ENCODE results near the gene CCDC88B. TPM values are rescaled to one million over a fixed set of nuclear protein-coding genes. Genes with fewer than 3 reads are reported as not detected.

The CCDC88B gene, protein sequence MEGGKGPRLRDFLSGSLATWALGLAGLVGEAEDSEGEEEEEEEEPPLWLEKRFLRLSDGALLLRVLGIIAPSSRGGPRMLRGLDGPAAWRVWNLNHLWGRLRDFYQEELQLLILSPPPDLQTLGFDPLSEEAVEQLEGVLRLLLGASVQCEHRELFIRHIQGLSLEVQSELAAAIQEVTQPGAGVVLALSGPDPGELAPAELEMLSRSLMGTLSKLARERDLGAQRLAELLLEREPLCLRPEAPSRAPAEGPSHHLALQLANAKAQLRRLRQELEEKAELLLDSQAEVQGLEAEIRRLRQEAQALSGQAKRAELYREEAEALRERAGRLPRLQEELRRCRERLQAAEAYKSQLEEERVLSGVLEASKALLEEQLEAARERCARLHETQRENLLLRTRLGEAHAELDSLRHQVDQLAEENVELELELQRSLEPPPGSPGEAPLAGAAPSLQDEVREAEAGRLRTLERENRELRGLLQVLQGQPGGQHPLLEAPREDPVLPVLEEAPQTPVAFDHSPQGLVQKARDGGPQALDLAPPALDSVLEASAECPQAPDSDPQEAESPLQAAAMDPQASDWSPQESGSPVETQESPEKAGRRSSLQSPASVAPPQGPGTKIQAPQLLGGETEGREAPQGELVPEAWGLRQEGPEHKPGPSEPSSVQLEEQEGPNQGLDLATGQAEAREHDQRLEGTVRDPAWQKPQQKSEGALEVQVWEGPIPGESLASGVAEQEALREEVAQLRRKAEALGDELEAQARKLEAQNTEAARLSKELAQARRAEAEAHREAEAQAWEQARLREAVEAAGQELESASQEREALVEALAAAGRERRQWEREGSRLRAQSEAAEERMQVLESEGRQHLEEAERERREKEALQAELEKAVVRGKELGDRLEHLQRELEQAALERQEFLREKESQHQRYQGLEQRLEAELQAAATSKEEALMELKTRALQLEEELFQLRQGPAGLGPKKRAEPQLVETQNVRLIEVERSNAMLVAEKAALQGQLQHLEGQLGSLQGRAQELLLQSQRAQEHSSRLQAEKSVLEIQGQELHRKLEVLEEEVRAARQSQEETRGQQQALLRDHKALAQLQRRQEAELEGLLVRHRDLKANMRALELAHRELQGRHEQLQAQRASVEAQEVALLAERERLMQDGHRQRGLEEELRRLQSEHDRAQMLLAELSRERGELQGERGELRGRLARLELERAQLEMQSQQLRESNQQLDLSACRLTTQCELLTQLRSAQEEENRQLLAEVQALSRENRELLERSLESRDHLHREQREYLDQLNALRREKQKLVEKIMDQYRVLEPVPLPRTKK (N-terminal part only)
- total RNA-seq = 4.5 TPM

DNA sequence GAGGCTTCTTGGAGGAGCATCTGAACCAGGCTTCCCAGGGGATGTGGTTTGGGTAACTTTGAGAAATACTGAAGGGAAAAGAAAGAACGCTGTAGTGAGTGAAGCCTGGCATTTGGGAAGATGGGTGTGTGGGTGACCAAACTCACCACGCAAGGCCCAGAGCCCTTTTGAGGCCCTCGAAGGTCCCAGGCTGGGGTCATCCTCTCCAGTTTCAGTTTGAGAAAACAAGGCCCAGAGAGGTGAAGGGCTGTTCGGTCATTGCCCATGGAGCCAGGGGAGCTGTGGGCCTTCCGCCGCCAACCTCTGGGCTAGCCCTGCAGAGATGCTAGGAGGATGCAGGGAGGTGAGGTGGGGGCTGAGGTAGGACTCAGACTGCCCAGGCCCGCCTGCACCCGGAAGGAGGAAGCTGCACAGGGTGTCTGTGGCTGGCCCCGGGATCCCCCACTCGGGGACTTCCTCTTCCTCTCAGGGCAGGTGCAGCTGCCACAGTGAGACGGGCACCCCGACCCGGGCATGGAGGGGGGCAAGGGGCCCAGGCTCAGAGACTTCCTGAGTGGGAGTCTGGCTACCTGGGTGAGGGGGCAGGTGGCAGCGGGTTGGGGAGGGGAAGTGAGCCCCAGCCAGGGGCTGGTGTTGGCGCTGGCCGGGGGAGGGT is at the start of gene CCDC88B:
CCDC88B (plus strand) TSS at position 451 of the 655 bp plus-strand sequence; CDS start at position 514, 63 bp downstream.
- ATAC-seq = peak; percentile 13

DNA sequence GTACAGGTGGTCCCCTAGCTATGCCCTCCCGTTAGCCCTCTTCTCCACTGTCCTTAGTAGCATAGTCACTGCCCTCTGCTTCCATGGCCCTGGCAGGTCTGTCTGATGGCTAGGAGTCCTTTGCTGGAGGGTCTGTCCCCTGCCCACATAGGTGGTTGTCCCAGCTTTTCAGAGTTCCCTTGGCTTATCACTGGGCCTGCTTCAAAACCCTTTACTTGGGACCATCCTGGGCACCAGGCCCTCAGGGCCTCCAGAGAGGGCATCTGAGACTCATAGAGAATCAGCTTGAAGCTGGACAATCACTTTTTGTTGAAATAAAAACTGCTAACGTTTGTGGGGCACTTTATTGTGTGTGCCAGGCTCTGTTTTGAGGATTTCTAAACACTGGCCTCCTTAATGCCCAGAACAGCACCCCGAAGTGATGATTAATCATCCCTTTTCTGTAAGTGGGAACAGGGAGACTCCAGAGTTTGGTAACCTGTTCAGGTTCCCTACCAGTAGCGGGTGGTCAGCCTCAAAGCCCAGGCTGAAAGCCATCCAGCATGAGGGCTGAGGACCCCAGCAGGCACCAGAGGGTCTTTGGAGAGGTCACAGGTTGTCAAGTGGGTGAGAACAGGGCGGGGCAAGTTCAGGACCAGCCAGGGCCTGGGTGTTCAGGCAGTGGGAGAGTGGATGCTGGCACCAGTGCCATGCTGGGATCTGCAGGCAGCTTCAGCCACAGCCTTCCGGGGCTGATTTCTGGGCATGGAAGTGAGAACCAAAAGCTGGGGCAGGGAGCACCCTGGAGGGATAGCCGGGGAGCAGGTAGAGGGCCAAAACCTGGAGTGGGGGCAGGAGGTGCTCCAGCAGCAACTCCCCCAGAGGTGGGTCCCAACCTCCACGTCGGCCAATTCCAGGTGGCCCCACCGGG is 49.4 kb upstream of the CCDC88B start:
- no peak for ATAC-seq

DNA sequence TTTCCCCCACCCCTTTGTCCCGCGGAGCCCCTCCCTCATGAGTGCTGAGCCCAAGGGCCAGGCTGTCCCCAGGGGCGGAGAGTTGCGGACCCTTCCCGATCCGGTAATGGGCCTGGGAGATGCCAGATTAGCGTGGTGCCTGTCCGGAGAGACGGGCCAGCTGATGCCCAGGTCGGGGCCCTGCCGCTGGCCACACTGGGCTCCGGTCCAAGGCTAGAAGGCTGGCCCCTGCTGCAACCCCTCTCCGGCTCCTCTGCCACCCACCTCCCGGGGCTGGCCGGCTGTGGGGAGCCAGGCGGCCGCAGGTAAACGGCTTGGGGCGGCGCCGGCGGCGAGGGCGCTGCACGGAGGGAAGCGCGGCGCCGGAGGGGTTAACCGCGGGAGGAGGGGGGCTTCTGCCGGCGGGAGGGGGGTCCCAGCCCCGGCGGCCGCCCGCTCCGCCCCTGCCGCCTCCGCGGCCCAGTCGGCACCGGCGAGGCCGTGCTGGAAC is 48.7 kb upstream of the CCDC88B start, which contains the start of gene KCNK4:
KCNK4 (plus strand) TSS at position 41 of the 490 bp plus-strand sequence. CDS start 1,717 bp downstream, outside the sequence.
- no peak for ATAC-seq

DNA sequence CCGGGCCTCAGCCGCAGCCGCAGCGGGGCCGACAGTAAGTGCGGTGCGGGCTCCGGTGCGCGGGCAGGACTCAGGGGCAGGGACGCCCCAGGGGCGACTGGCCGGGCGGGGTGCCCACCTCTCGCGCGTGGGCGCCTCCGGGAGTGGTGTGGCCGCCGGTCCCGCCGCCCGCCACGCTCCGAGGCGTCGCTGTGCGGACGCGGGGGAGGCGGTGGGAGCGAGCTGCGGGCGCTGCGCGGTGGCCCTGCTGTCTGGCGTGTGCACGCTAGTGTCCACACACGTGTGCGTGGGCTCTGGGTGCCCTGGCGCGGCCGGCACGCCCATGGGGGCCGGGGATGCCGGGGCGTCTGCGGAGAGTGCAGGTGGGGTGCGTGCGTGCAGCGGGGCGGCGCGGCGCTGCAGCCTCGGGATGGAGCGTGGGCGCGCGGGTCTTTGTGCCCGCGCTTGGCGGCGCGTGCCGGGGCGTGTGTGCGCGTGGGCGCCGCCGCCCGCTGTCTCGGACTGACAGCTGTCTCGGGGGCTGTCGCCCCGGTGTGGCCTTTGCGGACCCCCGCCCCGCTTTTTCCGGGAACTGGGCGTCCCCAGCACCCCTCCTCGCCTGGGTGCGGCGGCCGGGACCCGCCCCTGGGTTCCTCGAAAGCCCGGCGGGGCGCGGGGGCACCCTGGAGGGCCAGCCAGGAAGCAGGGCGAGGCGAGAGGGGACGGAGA is 48.1 kb upstream of the CCDC88B start:
- ATAC-seq = no peak

DNA sequence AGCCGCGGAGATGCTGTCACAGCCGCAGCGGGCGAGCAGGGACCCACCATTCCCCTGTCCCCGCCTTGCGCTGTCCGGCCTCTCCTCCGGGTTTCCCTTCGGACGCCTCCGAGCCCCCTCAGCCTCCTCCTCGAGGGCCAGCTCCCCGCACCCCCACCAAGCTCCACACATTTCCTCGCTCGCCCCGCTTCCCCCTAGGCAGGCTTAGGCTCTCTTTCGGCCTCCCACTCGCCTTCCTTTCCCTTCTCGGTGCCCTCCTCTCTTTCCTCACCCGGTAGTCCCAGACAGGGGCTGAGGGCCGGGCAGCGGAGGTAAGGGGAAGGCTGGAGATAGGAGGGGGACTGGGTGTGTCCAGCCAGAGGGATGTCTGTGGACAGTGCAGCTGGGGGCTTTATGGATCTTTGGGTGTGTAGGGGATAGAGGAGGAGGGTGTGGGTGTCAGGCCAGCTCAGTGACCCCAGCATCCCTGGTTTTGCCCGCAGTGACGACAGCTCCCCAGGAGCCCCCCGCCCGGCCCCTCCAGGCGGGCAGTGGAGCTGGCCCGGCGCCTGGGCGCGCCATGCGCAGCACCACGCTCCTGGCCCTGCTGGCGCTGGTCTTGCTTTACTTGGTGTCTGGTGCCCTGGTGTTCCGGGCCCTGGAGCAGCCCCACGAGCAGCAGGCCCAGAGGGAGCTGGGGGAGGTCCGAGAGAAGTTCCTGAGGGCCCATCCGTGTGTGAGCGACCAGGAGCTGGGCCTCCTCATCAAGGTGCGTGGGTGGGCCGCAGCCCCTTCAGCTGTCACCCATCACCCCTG is 47.3 kb upstream of the CCDC88B start:
- ATAC-seq = no peak

DNA sequence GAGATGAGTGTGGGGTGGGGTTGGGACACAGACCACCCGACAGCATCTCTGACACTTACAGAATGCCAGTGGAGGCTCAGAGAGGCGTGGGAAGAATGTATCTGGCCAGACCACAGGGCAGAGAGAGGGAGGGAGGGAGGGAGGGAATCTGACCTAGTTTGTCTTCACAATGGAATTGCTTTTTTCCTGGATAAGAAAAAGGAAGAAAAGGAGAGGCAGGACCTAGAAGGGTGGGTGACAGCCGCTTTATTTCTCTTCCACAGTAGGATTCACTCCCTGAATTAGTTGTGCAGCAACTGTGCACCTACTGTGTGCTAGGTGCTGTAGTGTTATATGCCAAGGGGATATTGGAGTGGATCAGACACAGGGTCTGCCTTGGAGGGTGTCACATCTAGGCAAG is 45.2 kb upstream of the CCDC88B start:
- ATAC-seq = no peak

DNA sequence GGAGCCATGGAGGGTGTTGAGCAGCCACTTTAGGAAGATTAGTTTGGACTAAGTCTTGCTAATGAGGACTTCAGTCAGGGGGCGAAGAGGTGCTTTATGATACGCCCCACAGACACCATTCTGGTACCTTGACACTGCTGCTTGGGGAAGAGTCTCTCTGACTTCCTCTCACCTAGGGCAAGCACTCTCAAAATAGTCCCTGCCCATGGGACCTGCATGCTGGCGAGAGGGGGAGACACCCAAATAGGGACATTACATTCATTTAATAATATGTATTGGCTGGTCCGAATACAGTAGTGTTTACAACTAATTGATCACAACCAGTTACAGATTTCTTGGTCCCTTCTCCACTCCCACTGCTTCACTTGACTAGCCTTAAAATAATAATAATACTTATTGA is 44.2 kb upstream of the CCDC88B start:
- no peak for ATAC-seq

DNA sequence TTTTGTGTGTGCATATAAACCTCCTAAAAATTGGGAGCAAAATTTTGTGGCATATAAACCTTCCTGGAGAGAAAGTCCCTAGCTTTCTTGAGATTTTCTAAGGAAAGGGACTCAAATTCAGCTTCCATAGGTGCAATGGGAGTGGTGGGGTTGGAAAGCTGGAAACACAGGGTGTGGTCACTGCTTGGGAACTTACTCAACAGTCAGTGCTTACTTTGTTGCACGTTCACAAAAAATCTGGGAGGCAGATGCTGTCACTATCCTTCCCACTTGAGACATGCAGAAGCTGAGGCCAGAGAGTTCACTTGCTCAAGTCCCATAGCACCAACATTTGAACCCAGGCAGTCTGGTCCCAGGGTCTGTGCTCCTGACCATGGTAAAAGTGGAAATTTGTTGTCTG is 43.8 kb upstream of the CCDC88B start:
- ATAC-seq = no peak

DNA sequence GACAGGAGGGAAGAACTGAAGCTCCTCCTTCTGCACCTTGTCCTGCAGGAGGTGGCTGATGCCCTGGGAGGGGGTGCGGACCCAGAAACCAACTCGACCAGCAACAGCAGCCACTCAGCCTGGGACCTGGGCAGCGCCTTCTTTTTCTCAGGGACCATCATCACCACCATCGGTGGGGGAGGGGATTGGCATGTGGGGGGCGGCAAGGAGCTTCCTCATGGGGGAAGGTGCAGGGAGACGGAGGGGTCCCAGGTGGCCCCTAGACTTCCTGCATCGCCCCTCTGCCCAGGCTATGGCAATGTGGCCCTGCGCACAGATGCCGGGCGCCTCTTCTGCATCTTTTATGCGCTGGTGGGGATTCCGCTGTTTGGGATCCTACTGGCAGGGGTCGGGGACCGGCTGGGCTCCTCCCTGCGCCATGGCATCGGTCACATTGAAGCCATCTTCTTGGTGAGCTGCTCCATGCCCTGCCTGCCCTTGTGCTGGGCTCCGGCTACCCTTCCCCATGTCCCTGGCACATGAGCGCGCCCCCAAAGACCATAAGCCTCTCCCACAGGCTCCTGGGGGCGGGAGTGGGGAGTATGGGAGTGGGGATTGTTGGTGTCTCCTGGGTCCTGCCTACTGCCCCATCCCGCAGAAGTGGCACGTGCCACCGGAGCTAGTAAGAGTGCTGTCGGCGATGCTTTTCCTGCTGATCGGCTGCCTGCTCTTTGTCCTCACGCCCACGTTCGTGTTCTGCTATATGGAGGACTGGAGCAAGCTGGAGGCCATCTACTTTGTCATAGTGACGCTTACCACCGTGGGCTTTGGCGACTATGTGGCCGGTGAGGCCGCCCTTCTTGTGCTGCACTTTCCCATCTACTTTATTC is 42.9 kb upstream of the CCDC88B start:
- no peak for ATAC-seq

DNA sequence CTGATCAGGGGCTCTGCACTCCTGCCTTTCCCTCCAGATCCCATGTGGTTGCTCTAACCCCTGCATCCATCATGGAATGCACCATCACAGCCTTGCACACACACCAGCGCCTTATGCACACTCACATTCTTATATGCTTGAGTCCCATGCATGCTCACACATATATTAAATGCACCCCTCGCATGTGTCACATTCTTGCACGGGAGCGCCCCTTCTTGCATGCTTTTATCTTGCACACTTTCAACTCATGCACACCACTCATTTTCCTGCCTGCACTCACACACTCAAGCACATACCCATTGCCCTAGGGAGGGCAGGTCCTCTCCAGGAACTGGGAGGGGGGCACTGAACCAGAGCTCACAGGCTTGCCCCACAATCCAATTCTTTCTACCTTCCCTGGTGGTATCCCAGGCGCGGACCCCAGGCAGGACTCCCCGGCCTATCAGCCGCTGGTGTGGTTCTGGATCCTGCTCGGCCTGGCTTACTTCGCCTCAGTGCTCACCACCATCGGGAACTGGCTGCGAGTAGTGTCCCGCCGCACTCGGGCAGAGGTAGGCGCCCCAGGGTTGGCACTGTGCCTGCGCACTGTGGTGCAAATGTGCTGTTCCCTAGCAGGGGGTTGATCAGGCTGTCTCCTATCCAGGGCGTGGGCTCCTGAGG is 42.2 kb upstream of the CCDC88B start:
- no peak for ATAC-seq

DNA sequence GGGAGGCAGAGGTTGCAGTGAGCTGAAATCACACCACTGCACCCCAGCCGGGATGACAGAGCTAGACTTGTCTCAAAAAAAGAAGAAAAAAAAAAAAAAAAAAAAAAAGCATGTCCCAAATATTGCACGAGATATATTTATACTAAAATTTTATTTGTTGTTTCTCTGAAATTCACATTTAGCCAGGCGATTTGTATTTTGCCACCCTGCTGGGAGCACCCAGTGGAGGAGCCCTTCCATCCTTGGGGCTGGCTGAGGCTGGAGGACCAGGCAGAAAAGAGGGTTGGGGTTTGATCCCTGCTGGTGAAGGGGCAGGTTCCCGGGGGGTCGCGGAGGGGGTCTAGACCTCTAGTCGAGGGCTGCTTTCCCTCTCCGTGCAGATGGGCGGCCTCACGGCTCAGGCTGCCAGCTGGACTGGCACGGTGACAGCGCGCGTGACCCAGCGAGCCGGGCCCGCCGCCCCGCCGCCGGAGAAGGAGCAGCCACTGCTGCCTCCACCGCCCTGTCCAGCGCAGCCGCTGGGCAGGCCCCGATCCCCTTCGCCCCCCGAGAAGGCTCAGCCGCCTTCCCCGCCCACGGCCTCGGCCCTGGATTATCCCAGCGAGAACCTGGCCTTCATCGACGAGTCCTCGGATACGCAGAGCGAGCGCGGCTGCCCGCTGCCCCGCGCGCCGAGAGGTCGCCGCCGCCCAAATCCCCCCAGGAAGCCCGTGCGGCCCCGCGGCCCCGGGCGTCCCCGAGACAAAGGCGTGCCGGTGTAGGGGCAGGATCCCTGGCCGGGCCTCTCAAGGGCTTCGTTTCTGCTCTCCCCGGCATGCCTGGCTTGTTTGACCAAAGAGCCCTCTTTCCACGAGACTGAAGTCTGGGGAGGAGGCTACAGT is 40.8 kb upstream of the CCDC88B start:
- no peak for ATAC-seq

DNA sequence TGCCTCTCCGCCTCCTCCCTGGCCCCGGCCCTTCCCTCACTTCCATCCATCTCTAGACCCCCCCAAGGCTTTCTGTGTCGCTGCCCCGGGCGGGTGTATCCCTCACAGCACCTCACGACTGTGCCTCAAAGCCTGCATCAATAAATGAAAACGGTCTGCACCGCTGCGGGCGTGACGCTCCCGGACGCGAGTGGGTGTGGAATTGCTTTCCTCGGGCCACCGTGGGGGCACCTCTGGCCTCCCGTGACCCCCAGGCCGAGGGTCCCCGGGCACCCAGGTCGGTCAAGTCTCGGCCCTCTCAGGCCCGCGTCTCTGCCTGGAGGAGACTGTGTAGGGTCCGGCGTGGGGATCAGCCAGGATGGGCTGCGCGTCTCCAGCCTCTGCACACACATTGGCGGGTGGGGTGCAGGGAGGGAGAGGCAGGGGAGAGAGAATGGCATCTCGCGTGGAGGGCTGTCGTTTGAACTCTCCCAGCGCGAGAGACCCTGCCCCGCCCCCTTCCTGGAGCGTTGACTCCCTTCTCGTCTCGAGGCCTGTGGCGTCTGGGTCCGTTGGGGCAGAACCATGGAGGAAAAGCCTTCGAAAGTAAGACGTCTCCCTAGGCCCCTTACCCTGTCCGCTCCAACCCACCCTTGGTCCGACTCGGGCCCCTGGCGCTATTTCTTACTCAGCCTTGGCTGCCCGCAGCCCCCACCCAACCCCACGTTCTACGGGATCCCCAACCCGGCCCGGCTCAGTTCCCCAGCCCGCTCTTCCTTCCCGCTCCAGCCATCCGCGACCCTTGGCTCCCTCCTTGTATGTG is 40.0 kb upstream of the CCDC88B start, which contains the start of gene CATSPERZ:
CATSPERZ (plus strand) TSS at position 512 of the 802 bp plus-strand sequence; CDS start at position 565, 53 bp downstream.
- ATAC-seq = no peak

DNA sequence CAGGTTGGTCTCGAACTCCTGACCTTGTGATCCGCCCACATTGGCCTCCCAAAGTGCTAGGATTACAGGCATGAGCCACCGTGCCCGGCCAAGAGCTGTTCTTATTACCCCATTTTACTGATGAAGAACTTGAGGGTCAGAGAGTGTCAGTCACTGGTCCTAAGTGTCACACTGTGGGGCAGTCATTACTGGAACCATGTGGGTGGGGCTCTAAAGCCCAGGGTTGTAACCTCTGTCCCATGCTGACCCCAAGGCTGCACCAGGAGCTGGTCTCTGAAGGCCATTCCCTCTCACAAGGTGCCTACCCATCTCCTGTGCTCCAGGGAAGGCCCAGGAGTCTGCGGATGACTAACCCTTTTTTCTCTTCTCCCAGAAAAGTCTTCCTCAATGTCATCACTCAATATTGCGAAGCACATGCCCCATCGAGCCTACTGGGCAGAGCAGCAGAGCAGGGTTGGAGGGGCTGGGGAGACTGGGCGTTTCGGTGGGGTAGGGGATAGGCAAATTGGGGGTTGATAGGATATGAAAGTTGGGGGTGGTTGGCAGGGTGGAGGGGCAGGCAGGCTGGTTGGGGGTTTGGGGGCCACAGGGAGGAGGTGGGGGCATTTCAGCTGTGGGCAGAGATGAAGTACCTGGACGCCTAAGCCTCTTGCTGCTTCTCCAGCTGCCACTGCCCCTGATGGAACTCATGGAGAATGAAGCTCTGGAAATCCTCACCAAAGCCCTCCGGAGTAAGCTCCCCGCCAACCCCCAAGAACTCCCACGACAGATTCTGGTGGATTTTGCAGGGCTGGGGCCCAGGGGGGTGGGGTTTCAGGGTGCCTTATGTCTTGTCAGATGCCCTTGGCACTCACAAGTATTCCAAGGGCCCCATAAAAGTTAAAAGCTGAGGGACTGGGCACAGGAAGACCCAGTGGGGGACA is 36.6 kb upstream of the CCDC88B start:
- ATAC-seq = no peak

DNA sequence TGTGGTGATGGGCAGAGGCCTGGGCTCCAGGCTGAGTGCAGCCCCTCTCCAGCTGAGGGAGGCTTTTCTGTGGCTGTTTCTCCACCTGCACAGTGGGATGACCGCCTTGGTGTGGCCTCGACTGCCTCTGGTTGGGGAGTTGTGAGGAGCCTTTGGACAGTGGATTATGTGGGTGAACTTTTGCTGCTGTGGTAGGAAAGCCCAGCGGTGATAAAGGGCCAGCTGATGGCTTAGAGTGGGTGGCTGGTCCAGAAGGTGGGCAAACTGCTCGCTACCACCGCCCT is 36.0 kb upstream of the CCDC88B start:
- no peak for ATAC-seq

Measured in esophagus mucosa (tissue), 1 donor.